ENCODE results near the gene ABL1.

GRCh38 chr9:130885484-130886375 is 50.7 kb downstream of the ABL1 start:
- TF ChIP-seq CTCF (IDR thresholded peaks at IDR 0.05; ENCODE audit: low read depth, low read length, poor library complexity, severe bottlenecking) = no peak
- no peak for TF ChIP-seq EZH2phosphoT487 (IDR thresholded peaks at IDR 0.05; ENCODE audit: borderline replicate concordance, low read length)
